SK-N-SH (cell line): ENCODE results near the gene PCARE.

Source experiments
- POLR2AphosphoS5 ChIP-seq: IDR thresholded peaks from 2 replicates; pipeline ENCODE4 v1.6.1; 2012; ENCODE audit warnings: low read depth, low read length
- REST ChIP-seq: IDR thresholded peaks from 2 replicates; pipeline ENCODE4 v1.6.1; 2012; ENCODE audit warnings: mild to moderate bottlenecking, low read depth, low read length, moderate library complexity
- TF ChIP-seq, protein P1 (sequence below): fragments of 200-600 bp; sonication (generic); IDR thresholded peaks from 2 replicates; pipeline ENCODE4 v1.6.1; 2017; ENCODE audit warnings: antibody characterized with exemption, mild to moderate bottlenecking, moderate library complexity

DNA sequence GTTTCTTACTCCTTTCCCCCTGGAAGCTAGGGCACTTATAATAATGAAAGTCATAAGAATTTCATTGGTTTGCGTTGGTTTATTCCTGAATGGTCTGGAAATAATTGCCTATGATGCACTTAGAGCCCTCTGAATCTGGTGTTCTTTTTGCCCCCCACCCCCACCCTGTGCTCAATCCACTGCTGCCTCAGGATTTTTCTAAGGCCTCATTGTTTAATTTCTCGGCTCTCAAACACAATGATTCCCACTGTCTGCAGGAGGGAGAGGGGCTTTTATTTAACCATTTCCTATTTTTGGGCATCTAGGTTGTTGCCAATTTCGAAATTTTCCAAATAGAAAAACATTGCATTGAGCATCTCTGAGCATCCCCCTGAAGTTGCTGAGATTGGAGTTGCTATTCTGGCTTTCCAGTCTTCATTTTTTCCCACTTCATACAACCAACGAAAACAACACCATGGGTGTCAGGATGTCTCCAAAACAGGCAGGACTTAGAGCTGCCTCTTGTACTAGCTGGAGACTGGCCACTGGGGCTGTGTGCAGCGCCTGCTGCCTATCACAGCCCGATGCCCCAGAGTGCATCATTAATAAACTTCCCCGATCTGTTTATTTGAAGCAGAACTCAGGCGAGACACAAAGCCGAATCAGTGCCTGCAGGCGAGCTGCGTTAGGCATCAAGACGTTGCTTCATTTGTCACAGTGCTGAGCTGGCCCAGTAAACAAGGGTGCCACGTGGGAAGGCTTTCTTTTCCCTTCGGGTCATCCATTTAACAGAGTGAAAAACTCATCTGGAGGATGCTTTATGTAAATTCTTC, 1.8 kb upstream of the PCARE start:
- TF ChIP-seq POLR2AphosphoS5 (no peak), REST (no peak)
- TF ChIP-seq, protein P1, sequence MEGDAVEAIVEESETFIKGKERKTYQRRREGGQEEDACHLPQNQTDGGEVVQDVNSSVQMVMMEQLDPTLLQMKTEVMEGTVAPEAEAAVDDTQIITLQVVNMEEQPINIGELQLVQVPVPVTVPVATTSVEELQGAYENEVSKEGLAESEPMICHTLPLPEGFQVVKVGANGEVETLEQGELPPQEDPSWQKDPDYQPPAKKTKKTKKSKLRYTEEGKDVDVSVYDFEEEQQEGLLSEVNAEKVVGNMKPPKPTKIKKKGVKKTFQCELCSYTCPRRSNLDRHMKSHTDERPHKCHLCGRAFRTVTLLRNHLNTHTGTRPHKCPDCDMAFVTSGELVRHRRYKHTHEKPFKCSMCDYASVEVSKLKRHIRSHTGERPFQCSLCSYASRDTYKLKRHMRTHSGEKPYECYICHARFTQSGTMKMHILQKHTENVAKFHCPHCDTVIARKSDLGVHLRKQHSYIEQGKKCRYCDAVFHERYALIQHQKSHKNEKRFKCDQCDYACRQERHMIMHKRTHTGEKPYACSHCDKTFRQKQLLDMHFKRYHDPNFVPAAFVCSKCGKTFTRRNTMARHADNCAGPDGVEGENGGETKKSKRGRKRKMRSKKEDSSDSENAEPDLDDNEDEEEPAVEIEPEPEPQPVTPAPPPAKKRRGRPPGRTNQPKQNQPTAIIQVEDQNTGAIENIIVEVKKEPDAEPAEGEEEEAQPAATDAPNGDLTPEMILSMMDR, result no peak
